ENCODE measurements around the gene HASPIN.
A peak's percentile ranks its signal among the peaks of the same experiment; 100 is the strongest.

HASPIN gene

DNA sequence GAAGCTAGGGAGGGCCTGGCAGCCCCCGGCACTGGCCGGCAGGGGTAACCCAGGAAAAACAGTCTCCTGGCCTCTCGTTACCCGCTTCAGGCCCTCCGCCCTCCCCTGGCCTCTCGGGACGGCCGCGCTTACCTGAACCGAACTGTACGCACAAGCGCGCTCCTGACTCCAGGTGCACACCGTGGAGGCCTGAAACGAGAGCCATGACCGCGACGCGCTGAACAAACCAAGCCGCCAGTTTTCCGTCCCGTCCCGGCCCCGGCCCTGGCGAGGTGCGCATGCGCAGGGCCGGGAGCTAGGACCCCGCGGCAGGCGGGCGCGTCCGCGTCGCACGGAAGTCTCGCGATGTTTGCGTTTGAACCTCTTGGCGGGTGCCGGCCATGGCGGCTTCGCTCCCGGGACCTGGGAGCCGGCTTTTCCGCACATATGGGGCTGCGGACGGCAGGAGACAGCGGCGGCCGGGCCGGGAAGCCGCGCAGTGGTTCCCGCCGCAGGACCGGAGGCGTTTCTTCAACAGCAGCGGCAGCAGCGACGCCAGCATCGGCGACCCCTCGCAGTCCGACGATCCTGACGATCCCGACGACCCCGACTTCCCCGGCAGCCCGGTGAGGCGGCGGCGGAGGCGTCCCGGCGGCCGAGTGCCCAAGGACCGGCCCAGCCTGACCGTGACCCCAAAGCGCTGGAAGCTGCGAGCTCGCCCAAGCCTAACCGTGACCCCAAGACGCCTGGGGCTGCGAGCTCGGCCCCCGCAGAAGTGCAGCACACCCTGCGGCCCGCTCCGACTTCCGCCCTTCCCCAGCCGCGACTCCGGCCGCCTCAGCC, at the start of gene HASPIN:
TSS of gene HASPIN (plus strand) at position 348 of the 822 bp plus-strand sequence. CDS start at position 381, 33 bp downstream.
- peak; percentile 89 for DNase-seq

DNA sequence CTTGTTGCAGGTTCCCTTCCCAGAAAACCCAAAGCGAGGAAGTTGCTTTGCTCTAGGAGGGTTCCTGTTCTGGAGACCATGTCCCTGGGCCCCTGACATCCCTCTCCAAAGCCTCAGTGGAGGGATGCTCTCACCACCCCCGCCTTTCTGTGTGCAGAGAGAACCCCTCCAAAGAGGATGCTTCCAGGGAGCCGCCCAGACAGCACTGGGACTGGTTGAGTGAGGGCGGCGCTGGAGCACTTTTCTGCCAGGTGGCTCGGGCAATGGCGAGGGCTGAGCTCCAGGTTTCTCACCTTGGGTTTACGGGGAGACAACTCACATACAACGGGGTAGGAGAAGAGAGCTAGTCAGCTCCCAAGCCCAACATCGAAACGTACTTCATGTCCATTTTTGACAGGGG, 47.8 kb upstream of the HASPIN start:
- DNase-seq, result no peak

- no peak for DNase-seq
Observed at GRCh38 chr17:3678095-3678820, 45.4 kb upstream of the HASPIN start.

DNA sequence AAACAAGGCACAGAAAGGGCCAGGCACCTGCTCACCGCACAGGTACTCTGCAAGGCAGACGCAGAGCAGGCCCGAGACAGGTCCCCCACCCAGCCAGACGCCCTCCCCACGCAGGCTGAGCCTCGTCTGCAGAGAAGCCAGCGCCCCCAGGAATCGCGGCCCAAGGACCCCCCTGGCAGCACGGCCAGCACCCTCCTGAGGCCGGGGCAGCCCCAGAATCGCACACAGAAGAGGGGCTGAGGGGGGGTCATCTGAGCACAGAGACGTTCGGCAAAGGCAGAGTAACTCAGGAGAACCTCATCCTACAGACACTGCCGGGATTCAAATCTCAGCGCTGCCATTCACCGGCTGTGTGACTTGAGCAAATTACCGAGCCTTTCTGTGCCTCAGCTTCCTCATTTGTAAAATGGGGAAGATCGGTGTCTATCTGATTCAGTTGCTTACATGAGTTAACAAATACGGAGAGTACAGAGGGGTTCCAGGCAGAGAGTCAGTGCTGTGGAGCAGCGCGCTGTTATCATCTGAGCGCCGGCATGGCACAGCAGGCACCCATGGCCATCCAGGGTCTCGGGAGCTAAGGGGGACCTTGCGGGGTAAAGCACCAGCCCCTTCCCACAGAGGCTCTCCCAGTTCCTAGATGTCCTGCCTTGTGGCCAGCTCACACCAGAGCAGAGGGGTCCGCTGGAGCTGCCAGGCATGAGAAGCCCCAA, 44.7 kb upstream of the HASPIN start:
- no peak for DNase-seq

GRCh38 chr17:3679531-3680126, 44.1 kb upstream of the HASPIN start:
- DNase-seq, result no peak

GRCh38 chr17:3681057-3681456, 42.6 kb upstream of the HASPIN start:
- no peak for DNase-seq

GRCh38 chr17:3681565-3681964, 42.1 kb upstream of the HASPIN start:
- DNase-seq, result no peak

DNA sequence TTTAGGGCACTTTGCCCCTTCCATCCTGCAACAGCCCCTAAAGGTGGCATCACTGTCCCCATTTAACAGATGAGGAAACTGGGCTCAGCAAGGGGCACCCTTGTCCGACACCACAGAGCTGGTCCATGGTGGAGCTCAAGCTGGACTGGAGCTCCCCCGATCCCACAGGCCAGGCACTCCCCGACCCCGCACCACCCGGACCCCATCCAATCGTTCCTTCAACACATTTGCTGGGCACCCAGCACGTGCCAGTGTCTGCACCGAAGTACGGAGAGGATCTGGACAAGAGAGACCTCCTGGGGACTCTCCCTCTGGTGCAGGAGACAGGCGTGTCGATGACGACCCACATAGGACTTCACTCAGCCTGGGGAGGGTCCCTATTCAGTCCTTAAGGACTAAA, 41.7 kb upstream of the HASPIN start:
- no peak for DNase-seq

DNA sequence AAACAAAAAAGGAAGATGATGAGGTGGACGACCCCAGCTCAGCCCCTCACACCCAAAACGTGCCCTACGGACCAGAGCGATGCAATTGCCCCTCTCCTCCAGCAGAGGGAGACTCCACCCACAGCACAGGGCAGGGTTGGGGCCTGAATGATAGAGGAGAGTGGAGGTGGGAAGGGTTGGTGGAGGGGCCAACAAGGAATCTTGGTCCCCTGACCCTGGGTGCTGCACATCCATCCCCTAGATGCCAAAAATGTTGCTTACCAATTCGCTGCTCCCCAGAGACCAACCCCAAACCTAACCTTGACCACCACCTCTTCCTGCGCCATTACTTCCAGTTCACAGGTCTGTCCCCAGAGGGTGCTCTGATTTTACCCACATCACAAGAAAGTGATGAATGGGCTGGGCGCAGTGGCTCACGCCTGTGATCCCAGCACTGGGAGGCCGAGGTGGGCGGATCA, 40.6 kb upstream of the HASPIN start:
- peak; percentile 39 for DNase-seq

DNA sequence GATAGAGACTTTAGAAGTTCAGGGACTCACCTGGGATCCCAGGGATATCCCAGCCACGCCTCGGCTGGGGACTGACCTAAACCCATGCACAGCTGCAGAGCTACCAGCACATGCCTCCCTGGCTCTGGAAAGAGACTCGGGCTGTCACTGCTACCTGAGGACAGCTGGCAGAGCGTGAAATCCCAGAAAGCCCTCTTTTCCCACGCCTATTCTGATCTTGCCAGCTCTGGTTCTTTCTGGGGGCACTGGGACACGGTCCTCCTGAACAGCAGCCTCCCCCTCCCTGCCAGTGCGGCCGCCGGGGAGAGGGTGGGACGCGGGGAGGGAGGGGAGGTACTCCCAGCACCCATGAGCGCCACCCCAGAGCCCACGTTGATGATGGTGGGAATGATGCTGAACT, 38.5 kb upstream of the HASPIN start:
- DNase-seq, result no peak

DNA sequence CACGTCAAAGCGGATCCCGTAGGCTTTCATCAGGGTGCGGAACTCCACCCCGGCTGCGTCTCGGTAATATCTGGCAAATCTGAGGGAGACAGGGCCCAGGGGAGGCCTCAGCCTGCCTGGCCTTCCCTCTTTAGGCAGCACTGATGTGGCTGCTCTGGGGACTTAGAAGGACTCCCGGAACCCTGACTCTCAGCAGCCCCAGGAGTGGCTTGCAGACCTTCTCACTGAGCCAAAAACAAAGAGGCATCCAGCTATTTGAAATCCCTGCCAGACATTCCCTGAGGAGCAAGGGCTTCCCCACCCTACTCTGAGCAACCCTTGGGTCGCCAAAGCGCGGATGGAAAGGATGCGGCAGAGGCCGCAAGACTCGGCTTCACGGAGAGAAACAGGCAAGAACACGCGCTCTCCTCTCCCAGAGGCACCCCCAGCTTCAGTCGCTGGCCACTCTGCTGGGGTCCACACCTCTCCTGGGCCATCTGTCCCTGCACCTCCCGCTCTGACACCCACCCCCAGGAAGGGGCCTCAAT, 35.6 kb upstream of the HASPIN start:
- DNase-seq, result no peak

GRCh38 chr17:3688852-3689261, 34.8 kb upstream of the HASPIN start:
- DNase-seq, result no peak

DNA sequence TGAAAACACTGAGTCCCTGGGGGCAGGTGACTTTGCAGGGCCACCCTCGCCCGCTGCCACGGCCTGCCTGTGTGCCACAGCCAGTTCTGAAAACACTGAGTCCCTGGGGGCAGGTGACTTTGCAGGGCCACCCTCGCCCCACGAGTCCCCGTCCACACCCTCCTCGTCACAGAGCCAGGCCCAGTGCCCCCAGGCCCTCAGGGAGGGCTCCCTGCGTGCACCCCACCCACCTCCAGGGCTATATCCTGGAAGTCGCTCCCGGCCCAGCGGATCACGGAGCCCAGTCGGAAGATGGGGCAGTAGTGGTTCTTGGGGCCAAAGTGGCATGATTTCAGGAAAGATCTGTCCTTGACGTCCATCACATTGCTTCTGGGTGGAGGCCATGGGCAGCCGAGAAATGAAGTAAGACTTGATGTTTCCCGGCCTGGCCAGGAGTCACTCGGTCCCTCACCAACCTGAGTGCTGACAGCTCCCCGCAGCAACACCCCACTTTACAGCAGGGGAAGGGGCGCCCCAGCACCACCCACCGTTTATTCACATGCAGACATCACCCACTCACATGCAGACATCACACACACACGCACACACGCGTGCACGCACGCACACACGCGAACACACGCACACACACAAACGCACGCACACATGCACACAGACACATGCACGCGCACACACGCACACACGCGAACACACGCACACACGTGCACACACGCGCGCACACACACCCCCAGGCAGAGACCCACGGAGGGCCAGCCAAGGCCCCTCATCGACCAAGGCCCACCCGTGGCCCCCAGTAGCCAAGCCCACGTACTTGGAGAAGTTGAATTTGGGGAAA, 34.2 kb upstream of the HASPIN start:
- DNase-seq, result no peak

DNA sequence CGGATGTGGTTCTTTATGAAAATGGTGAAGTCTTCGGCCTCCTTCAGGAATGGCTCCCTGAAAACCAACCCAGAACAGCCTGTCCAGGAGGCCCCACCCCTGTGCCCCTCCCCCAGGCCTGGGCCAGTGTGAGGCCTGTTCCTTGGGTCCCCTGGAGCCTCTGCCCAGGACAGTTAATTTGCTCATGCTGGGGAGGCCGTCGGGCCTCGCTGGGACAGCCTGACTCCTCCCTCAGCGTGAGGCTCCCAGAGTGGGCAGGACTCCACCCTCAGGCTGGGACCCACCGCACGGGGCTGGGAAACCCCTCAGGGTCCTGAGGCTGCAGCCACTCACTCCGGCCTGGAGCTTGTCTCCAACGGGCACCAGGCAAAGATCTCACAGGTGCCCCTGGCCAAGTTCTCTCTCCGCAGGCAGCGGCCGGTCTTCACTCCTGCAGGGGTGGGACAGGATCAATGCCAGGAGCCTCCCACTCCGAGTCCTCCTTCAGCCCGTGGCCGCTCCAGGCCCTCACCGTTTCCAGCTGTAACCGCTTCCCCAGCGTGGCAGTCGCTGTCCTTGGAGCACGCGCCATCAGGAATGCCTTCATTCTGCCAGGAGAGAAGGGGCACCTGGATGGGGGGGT, 33.5 kb upstream of the HASPIN start:
- DNase-seq, result no peak

DNA sequence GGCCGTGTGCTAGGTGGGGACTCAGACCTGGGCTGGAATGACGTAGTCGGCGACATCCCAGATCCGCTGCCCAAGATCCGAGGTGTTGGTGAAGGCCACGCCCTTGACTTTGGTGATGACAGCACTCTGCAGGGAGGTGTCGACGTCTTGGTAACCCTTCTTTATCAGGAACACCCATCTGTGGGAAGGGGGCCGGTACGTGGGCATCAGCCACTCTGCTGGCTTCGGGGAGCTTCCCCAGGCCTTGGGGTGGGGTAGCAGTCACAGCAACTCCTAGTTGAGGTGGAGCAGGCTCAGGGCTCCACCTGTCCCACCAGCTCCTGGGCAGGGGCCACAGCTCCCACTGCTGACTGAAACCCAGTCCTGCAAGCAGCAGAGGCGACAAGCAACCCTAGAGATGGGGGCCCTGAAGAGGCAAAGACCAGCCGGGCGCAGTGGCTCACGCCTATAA, 32.1 kb upstream of the HASPIN start:
- DNase-seq, result no peak

GRCh38 chr17:3692346-3692745, 31.4 kb upstream of the HASPIN start:
- DNase-seq, result no peak

- DNase-seq, result no peak
Observed at GRCh38 chr17:3693141-3693540, 30.6 kb upstream of the HASPIN start.

DNA sequence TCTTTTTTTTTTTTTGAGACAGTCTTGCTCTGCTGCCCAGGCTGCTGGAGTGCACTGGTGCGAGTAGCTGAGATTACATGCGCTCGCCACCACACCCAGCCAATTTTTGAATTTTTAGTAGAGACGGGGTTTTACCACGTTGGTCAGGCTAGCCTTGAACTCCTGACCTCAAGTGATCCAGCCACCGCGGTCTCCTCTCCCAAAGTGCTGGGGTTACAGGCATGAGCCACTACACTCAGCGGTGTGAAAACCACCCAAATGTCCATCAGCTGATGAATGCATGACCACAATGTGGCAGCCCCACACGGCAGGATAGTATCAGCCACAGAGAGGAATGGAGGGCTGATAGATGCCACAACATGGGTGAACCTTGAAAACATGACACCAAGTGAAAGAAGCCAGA, 29.9 kb upstream of the HASPIN start:
- DNase-seq, result no peak

DNA sequence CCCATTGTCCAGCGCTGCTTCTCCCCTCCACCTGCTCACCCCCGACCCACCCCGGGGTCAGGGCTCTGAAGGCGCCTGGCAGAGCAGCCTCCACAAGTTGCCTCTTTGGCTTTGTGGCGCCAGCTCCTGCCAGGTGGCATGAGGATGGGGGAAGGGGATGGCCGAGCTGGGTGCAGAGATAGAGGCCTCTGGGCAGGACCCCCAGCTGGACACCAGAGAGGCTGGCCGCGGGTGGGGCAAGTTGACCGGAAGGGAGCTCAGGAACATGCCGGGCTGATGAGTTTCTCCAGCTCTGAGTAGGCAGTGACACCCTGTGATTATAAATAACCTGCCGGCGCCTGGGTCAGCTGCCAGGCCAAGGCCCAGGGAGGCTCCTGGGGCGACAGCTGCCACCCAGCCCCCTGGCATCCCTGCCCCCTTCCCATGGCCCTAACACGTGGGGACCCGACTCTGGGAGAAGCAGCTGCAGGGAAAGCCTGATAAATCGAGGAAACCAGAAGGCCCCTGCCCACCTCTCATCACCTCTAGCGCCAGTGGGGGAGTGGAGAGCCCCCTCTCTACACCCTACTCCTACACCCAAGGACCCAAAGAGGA, 28.5 kb upstream of the HASPIN start:
- no peak for DNase-seq

GRCh38 chr17:3695723-3696411, 27.8 kb upstream of the HASPIN start, which contains the start of gene P2RX5:
TSS of gene P2RX5 (minus strand) at chr17:3696155. CDS start at chr17:3696005, 150 bp downstream.
- DNase-seq, result no peak
